HG03025 (cell line): ENCODE measurements around the gene PEAR1.

Source experiments
- ATAC-seq: cut with Tn5 transposase; IDR thresholded peaks from one replicate; pipeline ENCODE4 v1.9.1; 2021; ENCODE audit warnings: mild to moderate bottlenecking, moderate library complexity; ENCODE audit not compliant: unreplicated experiment, low FRiP score

The PEAR1 gene

DNA sequence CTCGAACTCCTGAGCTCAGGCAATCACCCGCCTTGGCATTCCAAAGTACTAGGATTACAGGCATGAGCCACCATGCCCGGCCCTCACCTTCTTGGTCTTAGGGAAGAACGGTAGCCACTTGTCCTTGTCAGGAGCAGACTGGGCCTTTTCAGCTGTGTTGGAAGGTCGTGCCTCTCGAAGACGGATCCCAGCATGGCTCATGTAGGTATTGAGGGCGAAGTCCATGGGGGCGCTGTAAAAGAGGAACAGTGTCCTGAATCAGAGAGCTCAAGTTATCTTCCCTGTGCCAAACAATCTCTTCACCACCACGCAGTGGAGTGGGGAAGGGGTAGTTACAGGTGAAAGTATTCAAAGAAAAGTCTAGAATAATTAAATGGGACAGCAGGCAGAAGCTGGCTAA lies 62.8 kb downstream of the PEAR1 start:
- no peak for ATAC-seq

GRCh38 chr1:156957634-156958033 lies 64.1 kb downstream of the PEAR1 start:
- no peak for ATAC-seq

- ATAC-seq: no peak
Observed at GRCh38 chr1:156958247-156958714, 64.8 kb downstream of the PEAR1 start.

DNA sequence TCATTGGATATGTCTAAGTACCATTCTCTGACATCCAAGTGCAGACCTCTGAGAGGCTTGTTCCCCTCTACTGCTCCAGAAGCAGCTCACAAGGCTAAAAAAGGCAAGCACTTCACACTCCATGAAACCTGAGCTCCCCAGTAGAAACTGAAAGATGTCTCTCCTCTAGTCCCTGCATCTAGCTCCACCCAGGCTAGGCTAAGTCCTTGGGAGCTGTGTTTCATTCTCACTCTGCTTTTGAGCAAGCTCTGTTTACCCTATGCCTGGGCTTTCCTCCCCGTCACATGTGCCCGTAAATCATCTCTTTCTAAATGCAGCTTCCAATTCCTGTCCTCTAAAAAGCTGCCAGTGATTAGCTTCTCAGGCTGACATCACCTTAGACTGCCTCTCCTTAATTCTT lies 65.9 kb downstream of the PEAR1 start:
- ATAC-seq: no peak

DNA sequence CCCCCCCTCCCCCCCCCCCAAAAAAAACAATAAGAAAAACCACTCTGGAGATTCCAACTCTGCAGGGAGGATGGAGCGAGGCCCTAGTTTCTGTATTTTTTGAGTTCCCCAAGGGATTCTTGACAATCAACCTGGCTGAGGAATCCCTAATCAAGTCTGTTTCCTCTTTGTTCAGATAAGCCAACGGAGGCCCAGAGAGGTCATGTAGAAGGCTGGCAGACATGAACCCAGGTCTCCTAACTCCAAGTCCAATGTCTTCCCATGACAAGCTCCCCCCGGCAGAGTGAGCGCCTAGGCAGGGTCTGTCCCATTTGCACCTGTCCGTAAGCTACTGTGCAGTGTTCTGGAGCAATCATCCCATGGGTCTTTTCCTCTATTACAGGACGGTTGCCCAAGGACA lies 66.4 kb downstream of the PEAR1 start:
- ATAC-seq: no peak

GRCh38 chr1:156961709-156962108 lies 68.2 kb downstream of the PEAR1 start:
- ATAC-seq: no peak

- no peak for ATAC-seq
Observed at GRCh38 chr1:156963621-156964020, 70.1 kb downstream of the PEAR1 start.

- ATAC-seq: no peak
Observed at GRCh38 chr1:156964441-156964840, 70.9 kb downstream of the PEAR1 start.
